NT2/D1 (cell line): ENCODE results near the gene OPALIN.

Source experiments
- SUZ12 ChIP-seq: IDR thresholded peaks from 2 replicates; pipeline ENCODE4 v1.6.1; 2011; ENCODE audit not compliant: insufficient read length, insufficient read depth; ENCODE audit errors: extremely low read depth
- YY1 ChIP-seq: IDR thresholded peaks from 2 replicates; pipeline ENCODE4 v1.6.1; 2011; ENCODE audit not compliant: insufficient read length, insufficient read depth
- ZNF274 ChIP-seq: IDR thresholded peaks from 2 replicates; pipeline ENCODE4 v1.6.1; 2011; ENCODE audit warnings: mild to moderate bottlenecking, low read depth, low read length

- TF ChIP-seq YY1 (no peak), SUZ12 (no peak), ZNF274 (no peak)
Observed at GRCh38 chr10:96319754-96320474, 38.9 kb downstream of the OPALIN start.
